NT2/D1 (cell line): ENCODE results near the gene BTK.

Experiments
- SUZ12 ChIP-seq: IDR thresholded peaks from 2 replicates; pipeline ENCODE4 v1.6.1; 2011; ENCODE audit not compliant: insufficient read length, insufficient read depth; ENCODE audit errors: extremely low read depth
- YY1 ChIP-seq: IDR thresholded peaks from 2 replicates; pipeline ENCODE4 v1.6.1; 2011; ENCODE audit not compliant: insufficient read length, insufficient read depth

- TF ChIP-seq SUZ12, result no peak
- no peak for TF ChIP-seq YY1
Observed at GRCh38 chrX:101427954-101428353, 42.0 kb upstream of the BTK start.
